Mesenchymal stem cell (in vitro differentiated cells and primary cell): Measurements from ENCODE around the gene CORO2B.

Experiments
- DNase-seq: peaks from one replicate; pipeline ENCODE4 v3.0.0-alpha.2; 2013
- H2AFZ ChIP-seq: one replicate; pipeline ENCODE4 v1.6.1; 2013; ENCODE audit warnings: low read depth, mild to moderate bottlenecking, control low read depth, inconsistent platforms, low read length, moderate library complexity
- H2AK5ac ChIP-seq: 2 replicates; pipeline ENCODE4 v1.6.1; 2013; ENCODE audit warnings: low read length, moderate library complexity, mild to moderate bottlenecking, inconsistent platforms; ENCODE audit not compliant: severe bottlenecking
- H2BK120ac ChIP-seq: one replicate; pipeline ENCODE4 v1.6.1; 2013; ENCODE audit warnings: low read depth, mild to moderate bottlenecking, inconsistent platforms, low read length, moderate library complexity
- H2BK12ac ChIP-seq, 2 experiments: one replicate each; pipeline ENCODE4 v1.6.1; 2013; ENCODE audit warnings: inconsistent platforms in 2 of 2, low read length in 2 of 2, mild to moderate bottlenecking in 2 of 2, moderate library complexity in 2 of 2, control low read depth in 1 of 2
- H2BK15ac ChIP-seq: one replicate; pipeline ENCODE4 v1.6.1; 2013; ENCODE audit warnings: mild to moderate bottlenecking, low read depth, inconsistent platforms; ENCODE audit not compliant: poor library complexity, severe bottlenecking
- H2BK5ac ChIP-seq: 2 replicates; pipeline ENCODE4 v1.6.1; 2013; ENCODE audit warnings: low read depth, mild to moderate bottlenecking, low read length, control low read depth, inconsistent platforms; ENCODE audit not compliant: poor library complexity, severe bottlenecking
- H3K14ac ChIP-seq, 2 experiments: one replicate each; pipeline ENCODE4 v1.6.1; 2013; ENCODE audit warnings: inconsistent platforms in 2 of 2, low read length in 2 of 2, control low read depth in 1 of 2, mild to moderate bottlenecking in 1 of 2, moderate library complexity in 1 of 2
- H3K18ac ChIP-seq, 2 experiments: one replicate each; pipeline ENCODE4 v1.6.1; 2013; ENCODE audit warnings: inconsistent platforms in 2 of 2, low read length in 2 of 2, control low read depth in 1 of 2, low read depth in 1 of 2, mild to moderate bottlenecking in 1 of 2
- H3K23ac ChIP-seq, 2 experiments: one replicate each; pipeline ENCODE4 v1.6.1; 2013; ENCODE audit warnings: inconsistent platforms in 2 of 2, low read length in 2 of 2, mild to moderate bottlenecking in 2 of 2, moderate library complexity in 2 of 2, control low read depth in 1 of 2
- H3K27ac ChIP-seq: 2 replicates; pipeline ENCODE4 v1.5.1; 2013; ENCODE audit warnings: mild to moderate bottlenecking, moderate library complexity, low read length, control low read depth, inconsistent platforms; ENCODE audit not compliant: poor library complexity, severe bottlenecking
- H3K27me3 ChIP-seq, 2 experiments: 2 replicates each; pipeline versions ENCODE4 v1.6.1 to v1.7.0; 2013; ENCODE audit warnings: low read length in 2 of 2, mild to moderate bottlenecking in 2 of 2, moderate library complexity in 2 of 2, control low read depth in 1 of 2, inconsistent platforms in 1 of 2; ENCODE audit not compliant: control insufficient read depth in 1 of 2, insufficient read depth in 1 of 2
- H3K36me3 ChIP-seq, 2 experiments: 2 replicates each; pipeline versions ENCODE4 v1.6.1 to v1.7.0; 2013; ENCODE audit warnings: low read length in 2 of 2, control low read depth in 1 of 2, inconsistent platforms in 1 of 2, low read depth in 1 of 2, mild to moderate bottlenecking in 1 of 2; ENCODE audit not compliant: insufficient read depth in 2 of 2, control insufficient read depth in 1 of 2
- H3K4ac ChIP-seq, 2 experiments: one replicate each; pipeline ENCODE4 v1.6.1; 2013; ENCODE audit warnings: inconsistent platforms in 2 of 2, low read length in 2 of 2, mild to moderate bottlenecking in 2 of 2, moderate library complexity in 2 of 2, control low read depth in 1 of 2, low read depth in 1 of 2
- H3K4me1 ChIP-seq: 2 replicates; pipeline ENCODE4 v1.6.1; 2013; ENCODE audit warnings: low read depth, low read length, control low read depth; ENCODE audit not compliant: control insufficient read depth, insufficient read depth
- H3K4me2 ChIP-seq: 2 replicates; pipeline ENCODE4 v1.6.1; 2013; ENCODE audit warnings: low read length, mild to moderate bottlenecking, inconsistent platforms; ENCODE audit not compliant: poor library complexity, severe bottlenecking
- H3K4me3 ChIP-seq, 2 experiments: 2 replicates each; pipeline versions ENCODE4 v1.5.1 to v1.7.0; 2013; ENCODE audit warnings: low read length in 2 of 2, mild to moderate bottlenecking in 2 of 2, control low read depth in 1 of 2, low read depth in 1 of 2; ENCODE audit not compliant: insufficient read depth in 1 of 2
- H3K79me1 ChIP-seq: replicated peaks from 2 replicates; pipeline ENCODE4 v1.6.1; 2013; ENCODE audit warnings: mild to moderate bottlenecking, control low read depth, low read length, inconsistent platforms; ENCODE audit not compliant: poor library complexity, severe bottlenecking
- H3K9ac ChIP-seq: 2 replicates; pipeline ENCODE4 v1.7.0; 2013; ENCODE audit warnings: mild to moderate bottlenecking, low read length, moderate library complexity
- H3K9me3 ChIP-seq: 2 replicates; pipeline ENCODE4 v1.7.0; 2013; ENCODE audit warnings: mild to moderate bottlenecking, low read length; ENCODE audit not compliant: control insufficient read depth
- H4K8ac ChIP-seq: one replicate; pipeline ENCODE4 v1.6.1; 2013; ENCODE audit warnings: inconsistent platforms, mild to moderate bottlenecking, low read length, moderate library complexity
- H4K91ac ChIP-seq: one replicate; pipeline ENCODE4 v1.6.1; 2013; ENCODE audit warnings: mild to moderate bottlenecking, low read length, inconsistent platforms
- WGBS: methylation state at CpG from one replicate; pipeline ENCODE4 v1.1.7; 2013; ENCODE audit warnings: mixed read lengths; 5-methylcytosine and 5-hydroxymethylcytosine counted together

Gene CORO2B

DNA sequence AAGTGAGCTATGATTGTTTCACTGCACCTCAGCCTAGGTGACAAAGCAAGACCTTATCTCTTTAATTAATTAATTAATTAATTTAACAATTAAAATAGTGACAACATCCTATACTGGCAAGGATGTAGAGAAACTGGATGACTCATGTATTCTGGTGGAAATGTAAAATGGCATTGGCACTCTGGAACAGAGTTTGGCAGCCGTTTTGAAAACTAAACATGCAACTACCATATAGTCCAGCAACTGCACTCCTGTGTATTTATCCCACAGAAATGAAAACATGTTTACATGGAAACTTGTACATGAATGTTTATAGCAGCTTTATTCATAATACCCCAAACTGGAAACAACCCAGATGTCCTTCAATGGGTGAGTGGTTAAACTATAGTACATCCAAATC, 185.3 kb downstream of the CORO2B start:
- H3K23ac ChIP-seq, result no peak overlapping the region
- H3K79me1 ChIP-seq, result no peaks in the 10 kb centered on the region
- no peak overlapping the region for H3K18ac ChIP-seq
- no peak overlapping the region for H3K27ac ChIP-seq
- H2BK120ac ChIP-seq, result no peak overlapping the region
- no peaks in the 10 kb centered on the region for H3K4me1 ChIP-seq
- H3K27me3 ChIP-seq, result peaks cover 0 to 6% of the 10 kb centered on the region in 2 experiments
- no peak overlapping the region for H3K9ac ChIP-seq
- no peak overlapping the region for H3K14ac ChIP-seq
- no peak overlapping the region for H2BK5ac ChIP-seq
- no peaks in the 10 kb centered on the region for H3K9me3 ChIP-seq
- no peak overlapping the region for H4K8ac ChIP-seq
- no peak overlapping the region for H2AFZ ChIP-seq
- H3K36me3 ChIP-seq, result no peaks in the 10 kb centered on the region
- H3K4ac ChIP-seq, result no peak overlapping the region
- WGBS, result no CpG with 5 or more reads among the region's 1 CpG
- no peak overlapping the region for H4K91ac ChIP-seq
- DNase-seq, result no peak
- H3K4me3 ChIP-seq, result no peak overlapping the region
- no peak overlapping the region for H3K4me2 ChIP-seq
- H2BK15ac ChIP-seq, result no peak overlapping the region
- H2AK5ac ChIP-seq, result no peak overlapping the region
- H2BK12ac ChIP-seq, result no peak overlapping the region

DNA sequence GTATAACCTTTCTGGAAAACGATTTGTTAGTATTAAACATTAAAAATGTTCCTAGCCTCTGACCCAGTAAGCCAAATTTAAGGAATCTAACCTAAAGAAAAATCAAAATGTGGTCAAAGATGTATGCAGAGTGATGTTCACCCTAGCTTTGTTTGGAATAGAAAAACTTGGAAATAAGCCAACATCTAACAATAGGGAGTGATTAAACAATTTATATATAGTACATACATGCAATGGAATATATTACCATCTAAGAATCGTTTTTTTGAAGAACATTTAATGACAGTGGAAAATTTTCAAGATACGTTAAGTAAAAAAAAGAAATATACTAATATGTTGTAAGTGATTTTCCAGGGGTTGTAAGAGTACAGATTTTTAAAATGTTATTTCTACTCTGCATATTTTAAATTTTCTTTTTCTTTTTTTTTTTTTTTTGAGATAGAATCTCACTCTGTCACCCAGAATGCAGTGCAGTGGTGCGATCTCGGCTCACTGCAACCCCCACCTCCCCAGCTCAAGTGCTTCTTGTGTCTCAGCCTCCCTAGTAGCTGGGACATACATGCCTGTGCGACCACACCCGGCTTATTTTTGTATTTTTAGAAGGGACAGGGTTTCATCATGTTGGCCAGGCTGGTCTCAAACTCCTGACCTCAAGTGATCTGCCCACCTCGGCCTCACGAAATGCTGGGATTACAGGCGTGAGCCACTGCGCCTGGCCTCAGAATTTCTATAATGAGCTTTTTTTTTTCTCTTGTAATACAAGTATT, 187.0 kb downstream of the CORO2B start:
- Histone ChIP-seq H3K79me1 (no peaks in the 10 kb centered on the region), H2BK15ac (no peak overlapping the region), H3K4me2 (no peak overlapping the region), H4K91ac (no peak overlapping the region), H2BK5ac (no peak overlapping the region), H3K4me1 (no peaks in the 10 kb centered on the region), H3K4me3 (no peak overlapping the region), H3K14ac (no peak overlapping the region), H2BK120ac (no peak overlapping the region), H4K8ac (no peak overlapping the region), H3K18ac (no peak overlapping the region), H3K4ac (no peak overlapping the region), H2BK12ac (no peak overlapping the region), H3K23ac (no peak overlapping the region), H3K36me3 (no peaks in the 10 kb centered on the region), H2AFZ (no peak overlapping the region), H3K27ac (no peak overlapping the region), H3K9me3 (no peaks in the 10 kb centered on the region), H3K9ac (no peak overlapping the region), H2AK5ac (no peak overlapping the region), H3K27me3 (peaks cover 0 to 16% of the 10 kb centered on the region in 2 experiments)
- 72% methylated on average over 7 of the region's 11 CpGs for WGBS
- DNase-seq, result no peak

DNA sequence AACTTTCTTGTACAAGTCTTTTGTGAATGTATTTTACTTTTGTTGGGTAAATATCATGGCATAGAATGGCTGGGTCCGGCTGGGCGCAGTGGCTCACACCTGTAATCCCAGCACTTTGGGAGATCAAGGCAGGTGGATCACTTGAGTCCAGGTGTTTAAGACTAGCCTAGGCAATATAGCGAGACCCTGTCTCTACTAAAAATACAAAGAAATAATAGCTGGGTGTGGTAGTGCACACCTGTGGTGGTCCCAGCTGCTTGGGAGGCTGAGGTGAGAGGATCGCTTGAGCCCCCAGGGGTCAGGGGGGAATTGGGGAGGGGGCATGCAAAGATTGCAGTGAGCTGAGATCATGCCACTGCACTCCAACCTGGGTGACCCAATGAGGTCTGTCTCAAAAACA, 189.0 kb downstream of the CORO2B start:
- H3K4ac ChIP-seq, result no peak overlapping the region
- peaks cover 0 to 13% of the 10 kb centered on the region in 2 experiments for H3K27me3 ChIP-seq
- no peak overlapping the region for H2BK5ac ChIP-seq
- H3K4me2 ChIP-seq, result no peak overlapping the region
- 61% methylated on average over 3 of the region's 4 CpGs for WGBS
- H4K8ac ChIP-seq, result no peak overlapping the region
- no peak overlapping the region for H4K91ac ChIP-seq
- H3K9me3 ChIP-seq, result no peaks in the 10 kb centered on the region
- H3K9ac ChIP-seq, result no peak overlapping the region
- H3K4me1 ChIP-seq, result no peaks in the 10 kb centered on the region
- no peak overlapping the region for H3K14ac ChIP-seq
- H3K23ac ChIP-seq, result no peak overlapping the region
- H3K27ac ChIP-seq, result no peak overlapping the region
- DNase-seq, result no peak
- H3K36me3 ChIP-seq, result no peaks in the 10 kb centered on the region
- no peaks in the 10 kb centered on the region for H3K79me1 ChIP-seq
- H2AK5ac ChIP-seq, result no peak overlapping the region
- H2BK12ac ChIP-seq, result no peak overlapping the region
- no peak overlapping the region for H2BK15ac ChIP-seq
- H2BK120ac ChIP-seq, result no peak overlapping the region
- H2AFZ ChIP-seq, result no peak overlapping the region
- H3K4me3 ChIP-seq, result no peak overlapping the region
- H3K18ac ChIP-seq, result no peak overlapping the region

DNA sequence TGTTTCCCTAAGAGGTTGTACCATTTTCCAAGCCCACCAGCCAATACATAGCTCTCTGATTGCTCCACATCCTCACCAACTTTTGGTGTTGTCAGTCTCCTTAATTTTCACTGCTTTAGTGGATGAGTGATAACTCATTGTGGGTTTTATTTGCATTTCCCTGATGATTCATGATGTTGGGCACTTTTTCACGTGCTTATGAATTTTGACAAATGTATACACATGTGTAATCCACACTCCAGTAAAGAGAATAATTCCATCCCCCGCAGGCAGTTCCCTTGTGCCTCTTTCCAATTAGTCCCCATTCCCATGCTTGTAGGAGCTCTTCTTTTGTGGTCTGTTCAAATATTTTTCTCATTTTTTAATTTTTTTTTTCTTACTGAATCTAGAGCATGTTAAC, 189.5 kb downstream of the CORO2B start:
- Histone ChIP-seq H4K91ac (no peak overlapping the region), H4K8ac (no peak overlapping the region), H3K4ac (no peak overlapping the region), H3K23ac (no peak overlapping the region), H3K27ac (no peak overlapping the region), H3K9me3 (no peaks in the 10 kb centered on the region), H3K18ac (no peak overlapping the region), H3K79me1 (no peaks in the 10 kb centered on the region), H3K4me3 (no peak overlapping the region), H3K9ac (no peak overlapping the region), H2BK12ac (no peak overlapping the region), H3K4me2 (no peak overlapping the region), H2AK5ac (no peak overlapping the region), H3K4me1 (no peaks in the 10 kb centered on the region), H2BK15ac (no peak overlapping the region), H2BK5ac (no peak overlapping the region), H3K14ac (no peak overlapping the region), H2AFZ (no peak overlapping the region), H3K27me3 (peaks cover 0 to 13% of the 10 kb centered on the region in 2 experiments), H2BK120ac (no peak overlapping the region), H3K36me3 (no peaks in the 10 kb centered on the region)
- no CpG with 5 or more reads among the region's 2 CpGs for WGBS
- DNase-seq, result no peak
